Smooth muscle cell (in vitro differentiated cells): ENCODE data around the gene PLEKHA6. TPM values are rescaled to one million over a fixed set of nuclear protein-coding genes. Genes with fewer than 3 reads are reported as not detected.

ENCODE experiments used
- DNase-seq: peaks from one replicate; lab custom pipeline; 2025; ENCODE audit not compliant: unreplicated experiment; lab: John Stamatoyannopoulos, UW
- H2AFZ ChIP-seq: fragments of 200-600 bp; sonication (generic); 2 replicates; pipeline ENCODE4 v1.6.0; 2016; ENCODE audit warnings: antibody characterized with exemption, low read depth, mild to moderate bottlenecking
- H3F3A ChIP-seq: fragments of 200-600 bp; sonication (generic); 2 replicates; pipeline ENCODE4 v1.6.0; 2017; ENCODE audit warnings: antibody characterized with exemption, low read depth
- H3K27ac ChIP-seq: fragments of 200-600 bp; sonication (generic); 2 replicates; pipeline ENCODE4 v1.5.1; 2016; ENCODE audit warnings: low read depth, mild to moderate bottlenecking
- H3K27me3 ChIP-seq: fragments of 200-600 bp; sonication (generic); 2 replicates; pipeline ENCODE4 v1.6.1; 2016; ENCODE audit warnings: low read depth, mild to moderate bottlenecking
- H3K36me3 ChIP-seq: fragments of 200-600 bp; sonication (generic); 2 replicates; pipeline ENCODE4 v1.5.1; 2016; ENCODE audit warnings: low read depth
- H3K4me1 ChIP-seq: fragments of 200-600 bp; sonication (generic); 2 replicates; pipeline ENCODE4 v1.5.1; 2016; ENCODE audit warnings: low read depth
- H3K4me2 ChIP-seq: fragments of 200-600 bp; sonication (generic); 2 replicates; pipeline ENCODE4 v1.6.0; 2016; ENCODE audit warnings: mild to moderate bottlenecking
- H3K4me3 ChIP-seq: fragments of 200-600 bp; sonication (generic); 2 replicates; pipeline ENCODE4 v1.5.1; 2016; ENCODE audit warnings: mild to moderate bottlenecking
- H3K79me2 ChIP-seq: fragments of 200-600 bp; sonication (generic); 2 replicates; pipeline ENCODE4 v1.6.0; 2016; ENCODE audit warnings: low read depth, mild to moderate bottlenecking
- H3K9ac ChIP-seq: fragments of 200-600 bp; sonication (generic); 2 replicates; pipeline ENCODE4 v1.6.0; 2016; ENCODE audit warnings: low read depth
- H3K9me3 ChIP-seq: fragments of 200-600 bp; sonication (generic); replicated peaks from 2 replicates; pipeline ENCODE4 v1.5.1; 2016; ENCODE audit warnings: low read depth
- H4K20me1 ChIP-seq: fragments of 200-600 bp; sonication (generic); 2 replicates; pipeline ENCODE4 v1.6.0; 2016; ENCODE audit warnings: low read depth
- CTCF ChIP-seq: fragments of 200-600 bp; sonication (generic); IDR thresholded peaks from 2 replicates; pipeline ENCODE4 v1.5.1; 2017; ENCODE audit warnings: borderline replicate concordance, mild to moderate bottlenecking, antibody characterized with exemption; ENCODE audit not compliant: insufficient read depth, poor library complexity, severe bottlenecking
- WGBS: methylation state at CpG from one replicate; pipeline ENCODE4 v1.1.7; 2016; ENCODE audit warnings: low lambda C conversion rate; 5-methylcytosine and 5-hydroxymethylcytosine counted together
- polyA plus RNA-seq: library from polyadenylated mRNA; unstranded; fragments of >200 nt; fragmentation: Nextera tagmentation; extraction: Ambion mirVana; gene quantifications from 2 replicates; pipeline ENCODE4 v1.2.1, GENCODE V29; 2016
- total RNA-seq: library from RNA; depleted of rRNA; stranded (reverse); fragments of >200 nt; gene quantifications from 2 replicates; pipeline ENCODE4 v1.2.3, GENCODE V29; 2014

PLEKHA6 gene
- total and polyA plus RNA-seq, 2 experiments from 2014 or later = 0.45 to 0.85 TPM

- H4K20me1 ChIP-seq = no peaks in the 10 kb centered on the region
- no peak for TF ChIP-seq CTCF
- no peaks in the 10 kb centered on the region for H3K4me1 ChIP-seq
- H3F3A ChIP-seq = no peaks in the 10 kb centered on the region
- no peaks in the 10 kb centered on the region for H3K79me2 ChIP-seq
- H3K36me3 ChIP-seq = no peaks in the 10 kb centered on the region
- no peak overlapping the region for H3K27ac ChIP-seq
- H3K9ac ChIP-seq = no peak overlapping the region
- DNase-seq = no peak
- H3K9me3 ChIP-seq = no peaks in the 10 kb centered on the region
- WGBS = 43% methylated on average over 12 of the region's 12 CpGs
- no peak overlapping the region for H3K4me2 ChIP-seq
- no peak overlapping the region for H2AFZ ChIP-seq
- peaks cover 47% of the 10 kb centered on the region for H3K27me3 ChIP-seq
- H3K4me3 ChIP-seq = no peak overlapping the region
Observed at GRCh38 chr1:204201348-204202040, 158.2 kb downstream of the PLEKHA6 start.

GRCh38 chr1:204199579-204199978 lies 160.2 kb downstream of the PLEKHA6 start:
- Histone ChIP-seq H3K9ac (no peak overlapping the region), H2AFZ (no peak overlapping the region), H3F3A (no peaks in the 10 kb centered on the region), H3K4me2 (no peak overlapping the region), H3K27me3 (peaks cover 38% of the 10 kb centered on the region), H3K9me3 (no peaks in the 10 kb centered on the region), H3K4me3 (no peak overlapping the region), H3K27ac (peak overlapping the region; percentile 73), H3K4me1 (no peaks in the 10 kb centered on the region), H4K20me1 (no peaks in the 10 kb centered on the region), H3K79me2 (no peaks in the 10 kb centered on the region), H3K36me3 (no peaks in the 10 kb centered on the region)
- WGBS = 87% methylated on average over 9 of the region's 9 CpGs
- TF ChIP-seq CTCF = no peak
- DNase-seq = no peak

GRCh38 chr1:204198348-204199340 lies 161.1 kb downstream of the PLEKHA6 start:
- Histone ChIP-seq H3K27me3 (peaks cover 38% of the 10 kb centered on the region), H3K27ac (peak overlapping the region; percentile 73), H3K9me3 (no peaks in the 10 kb centered on the region), H3K36me3 (no peaks in the 10 kb centered on the region), H3F3A (no peaks in the 10 kb centered on the region), H3K4me3 (no peak overlapping the region), H3K9ac (peak overlapping the region; percentile 36), H3K79me2 (no peaks in the 10 kb centered on the region), H3K4me2 (peak overlapping the region; percentile 54), H3K4me1 (no peaks in the 10 kb centered on the region), H4K20me1 (no peaks in the 10 kb centered on the region), H2AFZ (peak overlapping the region; percentile 3)
- WGBS = 67% methylated on average over 18 of the region's 18 CpGs
- no peak for DNase-seq
- peak; percentile 18 for TF ChIP-seq CTCF
